Brain microvascular endothelial cell (primary cell): ENCODE results near the gene VDR.

Source experiments
- DNase-seq: peaks from one replicate; pipeline ENCODE4 v3.0.0-alpha.2; 2020
- H3K27ac ChIP-seq: fragments of 250-450 bp; sonication (Bioruptor Pico); 2 replicates; pipeline ENCODE4 v1.5.1; 2020; ENCODE audit warnings: mild to moderate bottlenecking, moderate library complexity
- H3K27me3 ChIP-seq: fragments of 250-450 bp; sonication (Bioruptor Pico); replicated peaks from 2 replicates; pipeline ENCODE4 v1.5.1; 2020; ENCODE audit warnings: mild to moderate bottlenecking
- H3K36me3 ChIP-seq: fragments of 250-450 bp; sonication (Bioruptor Pico); replicated peaks from 2 replicates; pipeline ENCODE4 v1.5.1; 2020; ENCODE audit warnings: mild to moderate bottlenecking
- H3K4me3 ChIP-seq: 2 replicates; pipeline ENCODE4 v1.5.1; 2011; ENCODE audit warnings: low read depth, mild to moderate bottlenecking, control low read depth, low read length, moderate library complexity
- CTCF ChIP-seq: IDR thresholded peaks from 2 replicates; pipeline ENCODE4 v1.5.1; 2011; ENCODE audit warnings: low read depth, mild to moderate bottlenecking, moderate library complexity, low read length, control low read depth, inconsistent platforms; ENCODE audit errors: missing control alignments
- in situ Hi-C: cut with HindIII; loops from 2 replicates; pipeline ENCODE4 v1.10.0; 2017; ENCODE audit warnings: low sequenced_read_pairs, low pct_ligation_motif_present

VDR gene

GRCh38 chr12:47807338-47807737 is 97.5 kb downstream of the VDR start:
- Histone ChIP-seq H3K4me3 (no peak overlapping the region), H3K36me3 (peaks cover 16% of the 10 kb centered on the region), H3K27me3 (no peaks in the 10 kb centered on the region), H3K27ac (no peak overlapping the region)
- no peak for DNase-seq
- in situ Hi-C loops, result no loop called here
- TF ChIP-seq CTCF, result no peak

- Histone ChIP-seq H3K4me3 (no peak overlapping the region), H3K27me3 (no peaks in the 10 kb centered on the region), H3K36me3 (peaks cover 16% of the 10 kb centered on the region), H3K27ac (peak overlapping the region; percentile 17)
- no peak for DNase-seq
- in situ Hi-C loops, result no loop called here
- TF ChIP-seq CTCF, result no peak
These were observed 99.4 kb downstream of the VDR start for GRCh38 chr12:47805417-47805816.

GRCh38 chr12:47804171-47804570 is 100.6 kb downstream of the VDR start:
- Histone ChIP-seq H3K27ac (no peak overlapping the region), H3K4me3 (no peak overlapping the region), H3K36me3 (peaks cover 16% of the 10 kb centered on the region), H3K27me3 (no peaks in the 10 kb centered on the region)
- no peak for TF ChIP-seq CTCF
- in situ Hi-C loops, result no loop called here
- no peak for DNase-seq

GRCh38 chr12:47803191-47803875 is 101.5 kb downstream of the VDR start:
- Histone ChIP-seq H3K27ac (no peak overlapping the region), H3K36me3 (peaks cover 19% of the 10 kb centered on the region), H3K27me3 (no peaks in the 10 kb centered on the region), H3K4me3 (no peak overlapping the region)
- no peak for TF ChIP-seq CTCF
- in situ Hi-C loops, result no loop called here
- DNase-seq, result no peak

GRCh38 chr12:47802312-47802711 is 102.5 kb downstream of the VDR start:
- H3K36me3 ChIP-seq, result peaks cover 26% of the 10 kb centered on the region
- no peak overlapping the region for H3K27ac ChIP-seq
- H3K4me3 ChIP-seq, result no peak overlapping the region
- TF ChIP-seq CTCF, result peak; percentile 60
- in situ Hi-C loops, result no loop called here
- H3K27me3 ChIP-seq, result no peaks in the 10 kb centered on the region
- no peak for DNase-seq

- no peak overlapping the region for H3K27ac ChIP-seq
- H3K36me3 ChIP-seq, result peaks cover 29% of the 10 kb centered on the region
- H3K4me3 ChIP-seq, result no peak overlapping the region
- DNase-seq, result no peak
- in situ Hi-C loops, result no loop called here
- H3K27me3 ChIP-seq, result no peaks in the 10 kb centered on the region
- no peak for TF ChIP-seq CTCF
These were observed 102.9 kb downstream of the VDR start for GRCh38 chr12:47801904-47802246.
